ENCODE data around the gene NSUN4. TPM values are rescaled to one million over a fixed set of nuclear protein-coding genes. Genes with fewer than 3 reads are reported as not detected.

NSUN4 gene
- total and polyA plus RNA-seq, 10 donors, result 7.2 to 35.2 (median 26.6) TPM

- Histone ChIP-seq H3K9me3 (no peaks in the 10 kb centered on the region), H3K27ac (peak overlapping the region; percentile 93 to 98 (median 96)), H3K36me3 (peaks cover 0 to 48% (median 21%) of the 10 kb centered on the region in 6 donors), H3K27me3 (replicated peaks in 1 of 7) (no peaks in the 10 kb centered on the region), H3K4me3 (peak overlapping the region; percentile 58 to 91 (median 76)), H3K4me1 (peaks cover 0 to 49% (median 18%) of the 10 kb centered on the region in 6 donors)
- 57 to 77% (median 65%) methylated on average over 31 of the region's 31 CpGs for WGBS, 5 donors
- TF ChIP-seq CTCF (IDR thresholded peaks at IDR 0.05 in 8 of 11, conservative IDR thresholded peaks at IDR 0.05 in 3 of 11), result no peak
- no peak for TF ChIP-seq POLR2A (IDR thresholded peaks at IDR 0.05)
- TF ChIP-seq POLR2AphosphoS5 (IDR thresholded peaks at IDR 0.05), result no peak
- intact Hi-C loops (cut with DNase I; ENCODE audit: low total_unique reads), result loop anchor here (5.0 kb wide), 1 partner anchor 39 kb away; the partner anchor contains the start of genes LRRC41 and UQCRH
- peak; percentile 80 for DNase-seq
Measured at GRCh38 chr1:46341222-46342083, 846 bp downstream of the NSUN4 start.

DNA sequence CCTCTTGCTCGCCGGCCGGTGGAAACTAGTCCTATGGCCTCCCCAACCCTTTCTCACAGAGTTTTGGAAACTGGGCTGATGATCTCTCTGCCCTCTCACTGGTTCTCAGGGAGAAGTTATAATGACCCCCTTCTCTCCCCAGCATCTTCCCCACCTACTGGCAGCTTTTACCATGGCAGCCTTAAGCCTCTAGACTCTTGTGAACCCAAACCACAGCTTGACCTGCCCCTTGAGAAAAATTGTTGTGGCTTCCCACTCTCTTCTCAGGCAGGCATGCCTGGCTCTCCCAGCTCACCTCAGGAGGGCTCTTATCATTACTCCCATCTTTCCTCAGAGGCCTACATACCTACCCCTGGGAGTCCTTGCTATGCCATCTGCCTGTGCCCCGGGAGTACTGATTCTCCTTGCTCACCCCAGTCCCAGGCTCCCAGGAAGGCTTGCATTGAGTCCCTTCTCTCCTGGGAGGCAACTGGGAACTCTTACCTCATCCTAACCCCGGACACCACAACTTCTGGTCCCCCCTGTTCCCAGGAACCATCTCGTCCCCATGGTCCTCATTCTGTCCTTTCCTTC, 1.6 kb downstream of the NSUN4 start:
- peak in 5 of 11 experiments; percentile 19 to 47 (median 36) for TF ChIP-seq CTCF (IDR thresholded peaks at IDR 0.05 in 8 of 11, conservative IDR thresholded peaks at IDR 0.05 in 3 of 11)
- no peak for TF ChIP-seq POLR2A (IDR thresholded peaks at IDR 0.05)
- Histone ChIP-seq H3K27ac (peak overlapping the region in 5 of 8 donors; percentile 93 to 98 (median 96)), H3K36me3 (peaks cover 0 to 55% (median 28%) of the 10 kb centered on the region in 6 donors), H3K9me3 (no peaks in the 10 kb centered on the region), H3K4me1 (peaks cover 0 to 51% (median 18%) of the 10 kb centered on the region in 6 donors), H3K4me3 (no peak overlapping the region), H3K27me3 (replicated peaks in 1 of 7) (no peaks in the 10 kb centered on the region)
- 91 to 95% (median 94%) methylated on average over 6 of the region's 6 CpGs for WGBS, 5 donors
- intact Hi-C loops (cut with DNase I; ENCODE audit: low total_unique reads), result loop anchor here (5.0 kb wide), 1 partner anchor 40 kb away; the partner anchor contains the start of genes LRRC41 and UQCRH
- DNase-seq, result no peak

DNA sequence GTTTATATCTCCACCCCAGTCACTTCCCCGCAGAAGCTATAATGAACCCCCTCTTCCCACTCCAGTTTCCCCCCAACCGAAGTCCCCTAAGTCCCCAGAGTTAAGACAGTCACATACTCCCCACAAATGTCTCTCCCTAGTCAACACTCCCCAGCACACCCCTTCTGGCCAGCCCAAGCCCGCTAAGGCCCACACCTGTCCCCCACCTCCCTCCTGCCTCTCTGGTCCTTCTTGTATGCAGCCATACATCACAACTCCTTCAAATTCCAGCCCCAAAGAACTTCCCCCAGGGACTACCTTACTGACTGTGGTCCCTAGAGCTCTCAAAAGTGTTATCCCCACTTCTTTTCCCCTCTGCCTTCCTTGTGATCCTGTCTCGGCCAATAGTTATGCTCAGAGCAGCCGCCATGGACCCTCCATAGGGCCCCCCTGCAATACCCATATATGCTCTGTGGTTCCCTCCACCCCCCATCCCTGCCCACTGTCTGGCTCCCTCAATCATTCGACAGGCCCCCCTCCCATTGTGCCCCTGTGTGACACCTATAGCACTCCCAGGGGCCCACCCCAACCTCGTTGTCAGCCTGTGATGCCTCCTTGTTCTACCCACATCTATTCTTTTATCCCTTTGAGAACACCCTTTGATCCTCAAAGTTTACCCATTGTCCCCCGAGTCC, 2.2 kb downstream of the NSUN4 start:
- 79 to 94% (median 83%) methylated on average over 8 of the region's 8 CpGs for WGBS, 5 donors
- DNase-seq, result no peak
- intact Hi-C loops (cut with DNase I; ENCODE audit: low total_unique reads), result loop anchor here (5.0 kb wide), 1 partner anchor 41 kb away; the partner anchor contains the start of genes LRRC41 and UQCRH
- Histone ChIP-seq H3K27me3 (replicated peaks in 1 of 7) (no peaks in the 10 kb centered on the region), H3K27ac (peak overlapping the region in 3 of 8 donors; percentile 93 to 97 (median 96)), H3K36me3 (peaks cover 0 to 62% (median 34%) of the 10 kb centered on the region in 6 donors), H3K4me3 (no peak overlapping the region), H3K9me3 (no peaks in the 10 kb centered on the region), H3K4me1 (peaks cover 0 to 57% (median 21%) of the 10 kb centered on the region in 6 donors)
- TF ChIP-seq POLR2AphosphoS5 (IDR thresholded peaks at IDR 0.05), result no peak
- TF ChIP-seq CTCF (IDR thresholded peaks at IDR 0.05 in 8 of 11, conservative IDR thresholded peaks at IDR 0.05 in 3 of 11), result no peak
- no peak for TF ChIP-seq POLR2A (IDR thresholded peaks at IDR 0.05)

Data from spleen (tissue), 11 donors.